DND-41 (cell line): Measurements from ENCODE around the gene MGA.

Source experiments
- ATAC-seq: fragments of 200-7000 bp; cut with Tn5 transposase; 3 replicates; pipeline ENCODE4 v1.9.1; 2021; ENCODE audit warnings: low read depth; ENCODE audit not compliant: insufficient read depth
- DNase-seq: peaks from one replicate; pipeline ENCODE4 v3.0.0-alpha.2; 2020
- H2AFZ ChIP-seq: 2 replicates; pipeline ENCODE4 v1.6.0; 2012; ENCODE audit warnings: low read depth, low read length
- H3K27ac ChIP-seq: 2 replicates; pipeline ENCODE4 v1.5.1; 2012; ENCODE audit warnings: low read length, inconsistent platforms
- H3K27me3 ChIP-seq: fragments of 200-600 bp; sonication (generic); 2 replicates; pipeline ENCODE4 v1.6.0; 2012; ENCODE audit warnings: low read length, mild to moderate bottlenecking, inconsistent platforms; ENCODE audit not compliant: insufficient read depth, poor library complexity
- H3K36me3 ChIP-seq: 2 replicates; pipeline ENCODE4 v1.5.1; 2012; ENCODE audit warnings: low read length, inconsistent platforms; ENCODE audit not compliant: insufficient read depth
- H3K4me1 ChIP-seq: 2 replicates; pipeline ENCODE4 v1.5.1; 2012; ENCODE audit warnings: mild to moderate bottlenecking, low read length; ENCODE audit not compliant: insufficient read depth
- H3K4me2 ChIP-seq: 2 replicates; pipeline ENCODE4 v1.6.0; 2012; ENCODE audit warnings: mild to moderate bottlenecking, moderate library complexity, low read length, inconsistent platforms; ENCODE audit not compliant: insufficient read depth
- H3K4me3 ChIP-seq, 2 experiments: fragments of 200-600 bp in 1 of 2; shearing (Covaris generic) in 1 of 2; 2 replicates each; pipeline ENCODE4 v1.5.1; 2012 to 2016; ENCODE audit warnings: inconsistent platforms in 2 of 2, low read length in 2 of 2, mild to moderate bottlenecking in 2 of 2, low read depth in 1 of 2, moderate library complexity in 1 of 2
- H3K79me2 ChIP-seq: 2 replicates; pipeline ENCODE4 v1.6.0; 2012; ENCODE audit warnings: low read length, inconsistent platforms; ENCODE audit not compliant: insufficient read depth
- H3K9ac ChIP-seq: 2 replicates; pipeline ENCODE4 v1.6.0; 2012; ENCODE audit warnings: low read depth, mild to moderate bottlenecking, inconsistent platforms, low read length, moderate library complexity
- H3K9me3 ChIP-seq: 2 replicates; pipeline ENCODE4 v1.5.1; 2012; ENCODE audit warnings: low read length, moderate library complexity, mild to moderate bottlenecking, inconsistent platforms; ENCODE audit not compliant: insufficient read depth, severe bottlenecking
- H4K20me1 ChIP-seq: 2 replicates; pipeline ENCODE4 v1.6.0; 2012; ENCODE audit warnings: low read length; ENCODE audit not compliant: insufficient read depth
- EZH2 ChIP-seq: IDR thresholded peaks from 3 replicates; pipeline ENCODE4 v1.6.1; 2012; ENCODE audit warnings: borderline replicate concordance, low read depth, mild to moderate bottlenecking, moderate library complexity, low read length, inconsistent platforms; ENCODE audit not compliant: severe bottlenecking
- TF ChIP-seq, protein P1 (sequence below): IDR thresholded peaks from 2 replicates; pipeline ENCODE4 v1.5.1; 2012; ENCODE audit warnings: borderline replicate concordance, low read length, moderate library complexity, mild to moderate bottlenecking; ENCODE audit not compliant: poor library complexity, severe bottlenecking; ENCODE audit errors: extremely low read depth

Gene MGA

DNA sequence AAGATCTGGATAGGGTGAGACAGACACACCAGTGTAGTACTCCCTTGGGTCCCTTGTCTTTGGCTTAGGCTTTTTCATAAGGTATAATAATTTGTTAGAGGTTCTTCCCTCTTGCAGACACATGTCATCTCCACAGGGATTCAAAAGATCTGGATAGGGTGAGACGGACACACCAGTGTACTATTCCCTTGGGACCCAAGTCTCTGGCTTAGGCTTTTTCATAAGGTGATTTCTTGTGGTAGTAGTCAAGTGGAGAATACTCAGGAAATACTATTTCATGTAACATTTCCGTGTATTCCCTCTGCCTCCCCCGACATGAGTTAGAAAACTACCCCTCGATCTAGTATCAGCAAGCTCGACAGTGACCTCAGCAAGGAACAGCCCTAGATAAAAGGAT is 113.1 kb downstream of the MGA start:
- Histone ChIP-seq H4K20me1 (no peaks in the 10 kb centered on the region), H3K27ac (peak overlapping the region; percentile 68), H2AFZ (peak overlapping the region; percentile 64; the same call in 1 of the 2 replicates), H3K4me3 (peak overlapping the region in 1 of 2 experiments; percentile 92; a peak in 2 of 4 replicates), H3K4me1 (peaks cover 50% of the 10 kb centered on the region), H3K36me3 (no peaks in the 10 kb centered on the region; the same call in 1 of the 2 replicates), H3K4me2 (peak overlapping the region; percentile 95), H3K27me3 (no peaks in the 10 kb centered on the region), H3K79me2 (peaks cover 33% of the 10 kb centered on the region), H3K9ac (peak overlapping the region; percentile 73), H3K9me3 (no peaks in the 10 kb centered on the region)
- TF ChIP-seq, protein P1, sequence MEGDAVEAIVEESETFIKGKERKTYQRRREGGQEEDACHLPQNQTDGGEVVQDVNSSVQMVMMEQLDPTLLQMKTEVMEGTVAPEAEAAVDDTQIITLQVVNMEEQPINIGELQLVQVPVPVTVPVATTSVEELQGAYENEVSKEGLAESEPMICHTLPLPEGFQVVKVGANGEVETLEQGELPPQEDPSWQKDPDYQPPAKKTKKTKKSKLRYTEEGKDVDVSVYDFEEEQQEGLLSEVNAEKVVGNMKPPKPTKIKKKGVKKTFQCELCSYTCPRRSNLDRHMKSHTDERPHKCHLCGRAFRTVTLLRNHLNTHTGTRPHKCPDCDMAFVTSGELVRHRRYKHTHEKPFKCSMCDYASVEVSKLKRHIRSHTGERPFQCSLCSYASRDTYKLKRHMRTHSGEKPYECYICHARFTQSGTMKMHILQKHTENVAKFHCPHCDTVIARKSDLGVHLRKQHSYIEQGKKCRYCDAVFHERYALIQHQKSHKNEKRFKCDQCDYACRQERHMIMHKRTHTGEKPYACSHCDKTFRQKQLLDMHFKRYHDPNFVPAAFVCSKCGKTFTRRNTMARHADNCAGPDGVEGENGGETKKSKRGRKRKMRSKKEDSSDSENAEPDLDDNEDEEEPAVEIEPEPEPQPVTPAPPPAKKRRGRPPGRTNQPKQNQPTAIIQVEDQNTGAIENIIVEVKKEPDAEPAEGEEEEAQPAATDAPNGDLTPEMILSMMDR, result no peak
- TF ChIP-seq EZH2, result no peak
- ATAC-seq (no peak), DNase-seq (no peak)

DNA sequence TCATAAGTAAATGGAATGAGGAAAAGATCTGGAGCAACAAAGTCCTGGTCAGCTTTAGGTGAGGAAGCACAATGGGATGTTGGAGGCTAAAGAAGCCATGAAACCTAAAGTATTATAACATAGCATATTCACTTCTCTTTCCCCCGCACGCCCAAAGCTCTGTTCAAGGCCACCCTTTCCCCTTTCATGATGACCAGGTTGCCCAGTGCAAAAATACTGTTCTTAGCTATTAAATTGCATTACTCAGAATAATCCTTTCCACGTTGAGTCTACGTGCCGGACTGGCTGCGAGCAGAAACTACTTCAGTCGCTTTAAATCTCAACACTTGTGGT is 113.5 kb downstream of the MGA start:
- Histone ChIP-seq H3K4me2 (peak overlapping the region; percentile 95), H3K4me3 (peak overlapping the region; percentile 41 to 92; a peak in 3 of 4 replicates), H3K79me2 (peaks cover 37% of the 10 kb centered on the region), H3K27me3 (no peaks in the 10 kb centered on the region), H3K36me3 (no peaks in the 10 kb centered on the region; the same call in 1 of the 2 replicates), H3K4me1 (peaks cover 51% of the 10 kb centered on the region), H3K27ac (peak overlapping the region; percentile 68), H2AFZ (peak overlapping the region; percentile 64), H3K9me3 (no peaks in the 10 kb centered on the region), H3K9ac (peak overlapping the region; percentile 73), H4K20me1 (no peaks in the 10 kb centered on the region)
- ATAC-seq, result no peak
- no peak for DNase-seq
- TF ChIP-seq EZH2, result no peak
- TF ChIP-seq, protein P1, result no peak

DNA sequence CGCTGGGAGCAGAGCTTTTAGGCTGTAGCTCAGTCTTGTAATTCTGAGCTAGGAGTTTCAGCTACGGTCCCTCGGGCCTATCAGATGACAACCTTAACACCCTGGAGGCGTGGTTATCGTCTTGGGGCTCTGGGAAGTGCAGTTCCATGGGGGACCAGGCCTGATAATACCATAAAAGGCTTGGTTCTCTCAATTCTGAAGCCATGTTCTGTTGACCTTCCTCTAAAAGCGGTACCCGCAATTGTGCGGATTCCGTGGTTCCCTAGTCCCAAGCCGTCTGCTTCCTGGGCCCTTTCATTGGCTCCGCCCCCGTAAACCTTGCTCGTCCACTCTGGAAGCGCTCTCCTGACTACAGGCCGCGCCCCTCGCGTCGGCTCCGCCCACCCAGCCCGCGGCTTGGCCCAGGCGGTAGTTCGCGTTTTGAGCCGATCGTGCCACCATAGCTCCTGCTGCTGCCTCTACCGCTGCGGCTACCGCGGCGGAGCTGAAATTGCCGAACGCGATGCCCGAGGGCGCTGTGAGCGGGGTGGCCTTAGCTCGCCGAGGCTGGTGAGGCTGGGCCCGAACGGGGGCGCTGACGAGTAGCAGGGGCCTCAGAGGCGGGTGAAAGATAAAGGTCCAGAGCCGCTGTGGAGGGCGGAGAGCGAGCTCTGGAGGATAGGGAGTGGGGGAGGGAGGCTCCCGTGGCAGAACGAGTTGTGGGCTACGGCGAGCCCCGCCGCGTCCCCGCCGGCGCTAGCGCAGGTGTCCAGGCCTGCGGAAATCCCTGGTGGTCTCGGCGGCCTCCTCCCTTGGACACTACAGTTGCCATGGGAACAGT is 114.1 kb downstream of the MGA start, which contains the start of gene MAPKBP1:
Gene MAPKBP1 (plus strand): TSS at position 423 of the 820 bp plus-strand sequence. CDS start 792 bp downstream, outside the sequence.
- Histone ChIP-seq H3K9me3 (no peaks in the 10 kb centered on the region), H3K27me3 (no peaks in the 10 kb centered on the region), H3K36me3 (no peaks in the 10 kb centered on the region; the same call in 1 of the 2 replicates), H3K4me3 (peak within 1 kb of the TSS; percentile 41 to 92), H4K20me1 (no peaks in the 10 kb centered on the region), H2AFZ (peak within 1 kb of the TSS; percentile 88), H3K4me2 (peak within 1 kb of the TSS; percentile 95), H3K27ac (peak within 1 kb of the TSS; percentile 68), H3K9ac (peak within 1 kb of the TSS; percentile 73), H3K79me2 (peaks cover 37% of the 10 kb centered on the region), H3K4me1 (peaks cover 51% of the 10 kb centered on the region)
- peak; percentile 98 for DNase-seq
- ATAC-seq, result peak; percentile 87
- TF ChIP-seq, protein P1, result peak; percentile 80
- TF ChIP-seq EZH2, result no peak
